Measurements from ENCODE around the gene RGR.

GRCh38 chr10:84224411-84225028, 20.3 kb upstream of the RGR start:
- TF ChIP-seq TAF1 (IDR thresholded peaks at IDR 0.05; ENCODE audit: borderline replicate concordance, insufficient read depth, low read length) (no peak), POLR2AphosphoS5 (IDR thresholded peaks at IDR 0.05; ENCODE audit: low read depth, low read length) (no peak), SIN3A (IDR thresholded peaks at IDR 0.05; ENCODE audit: borderline replicate concordance, insufficient read depth, low read length) (no peak)

Data from PFSK-1 (cell line).